ENCODE data around the gene MRPS6.

MRPS6 gene

DNA sequence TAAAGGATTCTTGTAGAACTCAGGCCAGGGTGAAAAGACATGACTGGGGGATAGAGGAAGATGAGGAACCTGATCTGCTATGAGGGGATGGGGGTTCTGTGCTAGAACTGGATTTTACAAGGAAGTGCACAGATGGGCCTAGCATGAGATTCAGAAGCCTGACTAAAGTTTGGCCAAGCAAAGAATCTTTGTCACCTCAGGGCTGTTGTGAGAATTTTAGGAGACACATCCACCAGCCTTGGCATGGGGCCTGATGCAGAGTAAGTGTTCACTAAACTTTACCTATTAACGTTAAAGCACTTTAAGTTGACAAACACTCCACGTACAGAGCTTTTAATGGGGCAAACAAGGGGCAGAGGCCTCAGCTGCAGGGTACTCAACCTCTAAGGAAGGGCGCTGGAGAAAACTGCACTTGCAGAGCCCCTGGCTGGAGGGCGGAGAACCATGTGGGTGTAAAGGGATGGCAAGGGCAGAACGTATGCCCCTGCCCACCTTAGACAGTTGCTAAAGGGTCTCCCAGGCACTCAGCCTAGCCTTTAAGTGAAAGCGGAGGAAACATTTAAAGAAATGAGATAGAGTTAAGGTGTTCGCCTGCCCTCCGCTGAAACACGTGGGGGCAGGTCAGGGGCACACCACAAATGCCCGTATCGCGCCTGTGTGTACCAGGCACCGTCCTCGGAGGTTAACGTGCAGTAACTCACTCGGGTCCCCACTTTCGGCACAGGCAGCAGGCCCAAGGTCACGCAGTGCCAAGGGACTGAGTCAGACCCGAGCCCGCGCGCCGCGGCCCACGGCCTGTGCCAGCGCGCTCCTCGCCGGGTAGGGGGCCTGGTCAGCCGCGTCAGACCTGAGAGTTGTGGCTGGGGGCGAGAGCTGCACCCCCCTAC lies 990 bp upstream of the MRPS6 start:
- DNase-seq: no peak

DNA sequence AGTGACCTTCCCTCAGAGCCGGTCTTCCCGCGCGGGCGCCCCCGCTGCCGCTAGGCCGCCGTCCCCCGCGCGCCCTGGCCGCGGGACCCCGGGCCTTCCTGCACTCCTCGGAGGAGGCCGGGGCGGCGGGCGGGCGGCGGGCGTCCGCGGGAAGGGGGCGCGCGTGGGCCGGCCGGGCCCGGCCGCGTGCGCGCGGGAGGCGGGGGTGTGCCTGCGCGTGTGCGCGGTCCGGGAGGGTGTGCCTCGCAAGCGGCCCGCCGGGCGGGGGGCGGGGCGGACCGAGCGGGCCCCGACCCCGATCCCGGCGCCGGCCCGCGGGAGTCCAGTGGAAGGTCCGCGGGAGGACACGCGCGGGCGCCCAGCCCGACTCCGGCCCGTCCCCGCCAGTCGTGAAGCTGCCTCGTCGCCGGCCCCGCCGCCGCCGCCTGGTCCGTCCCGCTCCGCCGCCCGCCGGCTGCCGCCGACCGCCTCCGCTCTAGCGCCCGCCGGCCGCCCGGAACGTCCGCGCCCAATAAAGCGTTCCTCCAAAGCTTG lies 438 bp downstream of the MRPS6 start:
- peak in 1 of 2 experiments; percentile 14 for DNase-seq

DNA sequence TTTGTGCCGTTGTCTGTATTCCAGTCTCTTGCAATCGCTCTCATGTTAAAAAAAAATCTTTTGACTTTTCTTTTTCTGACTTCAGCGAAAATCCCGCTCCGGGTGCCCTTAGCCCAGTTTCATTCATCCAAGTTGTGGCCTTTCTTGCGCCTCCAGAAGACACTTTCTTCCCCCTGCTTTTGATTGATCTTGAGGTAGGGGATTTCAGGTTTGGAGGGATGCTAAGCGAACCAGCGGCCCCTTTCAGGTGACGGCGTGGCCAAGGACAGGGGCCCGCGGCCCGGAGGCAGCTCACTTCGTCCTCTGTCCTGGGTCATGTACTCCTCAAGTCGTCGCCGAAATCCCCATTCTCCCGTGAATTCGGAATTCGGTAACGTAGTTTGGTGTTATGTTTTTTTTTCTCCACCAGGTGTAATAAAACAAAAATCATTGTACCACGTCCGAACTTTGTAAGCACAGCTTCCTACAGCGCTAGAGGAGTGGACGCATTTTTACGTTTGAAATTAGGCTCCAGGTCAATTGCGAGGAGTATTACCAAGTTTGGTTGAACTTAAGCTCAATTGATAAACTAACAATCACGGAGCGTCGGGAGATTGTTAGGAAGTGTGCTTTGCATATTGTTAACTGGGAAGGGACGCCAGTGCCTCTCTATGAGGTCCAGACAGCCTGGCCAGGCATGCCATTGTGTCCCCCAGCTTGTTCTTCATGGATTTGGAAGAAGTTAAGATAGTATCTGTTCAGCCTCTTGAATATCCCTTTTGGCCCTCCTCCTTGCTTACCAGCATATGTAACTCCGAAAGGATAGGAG lies 1.1 kb downstream of the MRPS6 start:
- no peak for DNase-seq

DNA sequence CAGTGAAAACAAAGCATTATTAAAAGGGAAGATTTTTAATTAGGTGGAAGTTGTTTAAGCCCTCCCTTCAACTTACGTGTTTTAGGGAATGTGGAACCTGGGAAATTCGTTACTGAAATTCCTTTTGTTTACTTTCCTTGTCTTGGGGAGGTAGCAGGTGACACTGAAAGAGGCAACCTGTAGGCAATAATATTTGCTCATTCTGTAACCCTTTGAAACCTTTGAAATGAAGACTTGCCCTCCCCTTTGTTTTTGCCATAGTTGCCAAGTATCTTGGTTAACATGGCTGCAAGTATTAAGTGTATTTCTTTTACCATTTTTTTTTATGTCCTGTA lies 1.7 kb downstream of the MRPS6 start:
- no peak for DNase-seq

DNA sequence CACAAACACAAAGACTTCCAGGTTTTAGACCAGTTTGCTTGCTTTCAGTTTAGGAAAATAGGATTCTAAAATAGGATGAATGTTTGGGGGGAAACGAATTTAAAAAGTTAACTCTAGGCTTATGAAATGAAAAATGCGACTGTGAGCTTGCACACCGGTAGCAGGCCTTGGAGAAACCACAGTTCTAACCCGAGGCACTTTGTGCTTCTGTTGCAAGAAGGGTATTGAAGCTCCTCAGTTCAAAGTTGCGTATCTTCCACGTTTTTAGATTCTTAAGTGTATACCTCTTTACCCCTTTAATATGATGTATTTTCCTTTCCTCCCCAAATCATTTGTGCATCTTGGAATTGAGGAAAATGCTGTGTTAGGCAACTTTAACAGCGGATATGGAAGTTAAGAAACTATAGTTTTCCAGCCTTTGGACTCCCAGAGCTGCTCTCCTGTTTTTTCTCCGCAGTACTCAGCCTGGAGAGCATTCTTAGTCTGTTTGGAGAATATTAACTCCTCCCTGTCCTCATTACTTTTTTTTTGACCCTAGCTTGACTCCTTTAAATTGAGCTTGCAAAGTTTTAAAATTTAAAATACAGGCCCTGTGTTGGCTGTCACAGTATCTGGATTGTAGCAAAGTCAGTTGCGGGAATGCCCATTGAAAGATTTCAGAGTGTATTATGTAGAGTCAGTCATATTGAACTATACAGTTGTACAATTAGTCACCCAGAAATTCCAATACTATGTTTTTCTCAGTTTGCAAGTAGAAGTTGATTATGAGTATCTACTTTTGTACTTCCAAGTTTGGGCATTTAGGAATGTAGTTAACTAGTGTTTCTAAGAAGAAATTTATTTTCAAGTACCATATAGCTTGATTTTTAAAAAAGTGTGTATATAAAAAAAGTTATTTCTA lies 2.6 kb downstream of the MRPS6 start:
- no peak for DNase-seq

DNA sequence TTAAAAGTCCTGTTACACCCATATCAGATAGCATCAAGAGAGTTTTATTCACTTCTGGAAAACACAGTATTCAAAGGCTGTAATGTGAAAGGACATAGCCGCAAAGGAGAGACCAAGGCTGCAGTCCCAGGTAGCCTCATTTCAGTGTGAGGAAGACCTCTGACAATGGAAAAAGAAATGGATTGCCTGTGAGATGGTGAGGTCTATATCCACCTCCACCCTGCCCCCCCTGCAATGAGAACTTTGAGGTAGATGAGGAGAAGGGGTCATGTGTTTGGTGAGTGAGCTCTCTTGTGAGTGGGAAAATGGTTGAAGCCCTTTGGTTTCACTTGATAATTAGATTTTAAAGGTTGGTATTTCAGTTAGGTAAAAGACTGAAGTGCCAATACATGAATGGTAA lies 3.5 kb downstream of the MRPS6 start:
- DNase-seq: no peak

DNA sequence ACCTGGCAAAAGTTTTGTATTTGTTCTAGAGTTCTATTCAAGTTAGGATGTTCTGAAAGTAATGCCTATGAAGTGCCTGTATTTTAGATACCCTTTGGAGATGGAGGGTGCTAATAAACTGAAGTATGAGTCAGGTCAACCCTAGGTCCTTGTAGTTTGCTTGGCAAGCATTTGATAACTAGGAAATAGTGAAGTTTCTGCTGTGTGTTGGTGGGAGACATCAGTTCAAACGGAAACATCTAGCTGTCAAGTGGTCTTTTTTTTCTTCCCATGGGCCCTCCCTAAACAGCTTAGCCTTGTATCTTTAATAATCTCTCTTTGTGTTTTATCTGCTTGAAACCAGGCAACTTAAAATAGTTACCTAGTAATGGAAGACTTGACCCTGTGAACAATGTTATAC lies 4.5 kb downstream of the MRPS6 start:
- no peak for DNase-seq

DNA sequence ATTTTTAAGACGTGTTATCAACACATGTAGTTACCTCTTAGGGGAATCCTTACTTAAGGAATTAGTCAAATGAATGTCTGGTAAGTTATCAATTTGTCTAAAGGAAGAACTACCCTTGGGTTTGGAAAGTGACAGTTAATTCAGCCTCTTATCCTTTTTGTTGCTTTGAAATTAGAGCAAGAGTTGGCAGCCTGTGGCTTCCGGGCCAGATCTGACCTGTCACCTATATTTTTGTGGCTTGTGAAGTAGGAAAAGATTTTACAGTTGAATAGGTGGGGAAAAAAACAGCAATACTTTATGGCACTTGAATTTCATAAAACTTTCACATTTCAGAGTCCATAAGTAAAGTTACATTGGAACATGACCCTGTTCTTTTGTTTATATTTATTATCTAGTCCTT lies 5.5 kb downstream of the MRPS6 start:
- no peak for DNase-seq

DNA sequence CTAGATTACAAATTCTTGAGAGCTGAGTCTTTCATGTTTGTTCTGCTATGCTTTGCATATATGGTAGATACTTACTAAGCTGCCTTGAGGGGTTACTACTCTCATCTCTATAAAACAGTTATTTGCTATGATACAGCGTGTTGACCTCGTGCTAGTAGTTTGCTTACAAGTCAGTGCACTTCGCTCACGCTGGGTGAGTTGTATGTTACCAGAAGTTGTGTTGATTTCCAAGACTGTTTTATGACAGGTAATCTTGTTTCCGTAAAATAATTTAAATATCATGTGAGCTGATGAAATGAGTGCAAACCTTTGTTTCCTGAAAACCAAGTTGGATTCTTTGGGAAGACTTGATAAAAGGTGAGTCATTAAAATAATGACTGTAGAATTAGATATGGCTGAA lies 7.3 kb downstream of the MRPS6 start:
- no peak for DNase-seq

DNA sequence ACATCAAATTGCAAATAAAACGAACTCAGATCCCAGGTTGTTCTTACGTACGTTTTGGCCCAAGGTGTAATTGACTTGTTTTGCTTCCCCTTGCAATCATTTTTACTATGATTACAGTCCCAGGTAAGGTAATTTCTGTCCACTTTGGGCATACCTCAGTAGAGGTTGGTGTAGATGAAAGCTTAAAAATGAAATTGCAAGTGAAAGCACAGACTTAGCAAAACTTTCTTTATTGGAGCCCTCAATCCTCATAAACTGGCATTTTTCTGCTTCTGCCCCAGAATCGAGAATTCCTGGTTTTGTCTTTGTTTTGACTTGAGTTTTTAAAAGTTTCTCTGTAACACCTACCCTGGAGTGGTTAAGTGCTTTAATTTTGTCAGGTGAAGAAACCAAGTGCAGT lies 9.4 kb downstream of the MRPS6 start:
- DNase-seq: no peak

DNA sequence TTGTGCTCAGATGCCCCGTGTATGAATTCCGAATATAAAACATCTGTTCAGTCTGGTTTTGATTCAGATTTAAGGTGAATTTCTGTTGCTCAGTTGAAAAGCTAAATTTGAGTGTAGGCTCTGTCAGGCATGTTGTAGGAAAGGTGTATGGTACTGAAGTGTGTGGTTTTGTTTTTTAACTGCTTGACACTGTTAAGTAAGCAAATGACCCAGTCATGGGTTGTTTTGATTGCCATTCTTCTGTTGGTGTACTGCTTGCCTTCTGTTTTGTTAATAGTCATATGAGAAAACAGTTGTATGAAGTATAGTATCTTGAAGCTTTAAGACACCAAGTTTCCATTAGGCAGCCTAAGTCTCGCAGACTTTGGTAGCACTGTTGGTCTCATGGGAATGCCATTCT lies 10.0 kb downstream of the MRPS6 start:
- no peak for DNase-seq

DNA sequence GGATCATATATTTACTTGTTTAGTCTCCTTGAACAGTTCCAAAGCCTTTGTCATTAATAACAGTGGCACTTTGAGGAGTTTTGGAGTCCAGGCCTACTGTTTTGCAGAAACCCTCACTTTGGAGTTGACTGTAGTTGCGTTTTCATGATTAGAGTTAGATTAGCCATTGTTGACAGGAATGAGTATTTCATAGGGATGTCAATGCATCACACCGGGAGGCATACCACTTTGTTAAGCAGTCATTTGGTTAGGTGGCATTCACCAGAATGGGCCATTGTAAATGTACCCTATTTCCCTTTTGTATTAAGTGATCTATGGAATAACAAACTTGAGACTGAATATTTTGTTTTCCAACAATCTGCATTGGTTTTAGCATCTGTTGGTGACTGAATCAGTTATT lies 11.8 kb downstream of the MRPS6 start:
- peak; percentile 4 to 27 for DNase-seq

DNA sequence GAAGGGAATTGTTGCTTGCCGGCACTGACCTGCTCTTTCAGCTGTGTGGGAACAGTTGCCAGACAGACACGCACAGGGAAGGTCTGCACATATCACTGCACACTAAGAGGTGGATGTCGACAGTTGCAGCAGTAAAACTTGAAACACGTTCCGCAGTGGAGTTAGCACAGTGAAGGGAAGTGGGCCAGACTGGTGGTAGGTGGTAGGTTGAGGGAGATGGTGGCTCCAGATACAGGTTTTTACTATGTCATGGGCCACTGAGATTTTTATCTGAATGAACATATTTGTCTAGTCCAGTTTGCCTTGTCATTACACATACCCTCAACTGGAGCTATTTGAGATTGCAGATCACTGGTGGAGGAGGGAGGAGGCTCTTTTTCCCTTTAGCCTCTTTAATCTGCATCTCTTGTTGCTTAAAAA lies 13.5 kb downstream of the MRPS6 start:
- DNase-seq: no peak

DNA sequence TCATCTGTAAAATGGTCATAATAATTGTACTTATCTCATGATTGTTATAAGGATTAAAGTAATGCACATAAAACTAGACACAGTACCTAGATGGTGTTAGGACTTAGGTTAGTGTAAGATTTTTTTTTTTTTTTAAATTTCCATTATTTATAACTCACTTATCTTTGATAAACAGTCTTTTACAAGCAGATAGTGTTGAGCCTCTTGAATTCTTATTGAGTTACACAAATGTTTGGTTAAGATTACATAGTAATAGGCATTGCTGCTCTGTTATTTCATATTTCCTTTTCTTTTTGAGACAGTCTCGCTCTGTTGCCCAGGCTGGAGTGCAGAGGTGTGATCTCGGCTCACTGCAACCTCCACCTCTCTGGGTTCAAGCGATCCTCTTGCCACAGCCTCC lies 15.4 kb downstream of the MRPS6 start:
- no peak for DNase-seq

DNA sequence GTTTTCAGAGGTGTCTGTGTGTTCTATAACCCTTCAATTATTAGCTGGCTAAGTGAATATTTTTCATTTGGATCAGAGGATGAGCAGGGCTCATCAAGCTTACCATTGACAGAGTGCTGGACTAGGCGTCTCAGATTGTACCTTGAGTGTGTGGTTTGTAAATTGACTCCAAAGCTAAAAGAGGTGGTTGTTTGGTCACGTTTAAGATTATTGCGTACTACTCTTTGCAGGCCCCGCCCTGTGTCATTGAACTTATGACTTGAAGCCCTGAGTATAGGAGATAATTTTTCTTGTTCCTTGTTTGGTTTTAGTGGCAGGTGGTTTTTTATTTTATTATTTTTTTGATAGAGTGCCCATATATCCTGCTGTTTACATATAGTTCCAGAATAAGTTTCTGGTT lies 17.7 kb downstream of the MRPS6 start:
- peak in 1 of 2 experiments; percentile 1 for DNase-seq

DNA sequence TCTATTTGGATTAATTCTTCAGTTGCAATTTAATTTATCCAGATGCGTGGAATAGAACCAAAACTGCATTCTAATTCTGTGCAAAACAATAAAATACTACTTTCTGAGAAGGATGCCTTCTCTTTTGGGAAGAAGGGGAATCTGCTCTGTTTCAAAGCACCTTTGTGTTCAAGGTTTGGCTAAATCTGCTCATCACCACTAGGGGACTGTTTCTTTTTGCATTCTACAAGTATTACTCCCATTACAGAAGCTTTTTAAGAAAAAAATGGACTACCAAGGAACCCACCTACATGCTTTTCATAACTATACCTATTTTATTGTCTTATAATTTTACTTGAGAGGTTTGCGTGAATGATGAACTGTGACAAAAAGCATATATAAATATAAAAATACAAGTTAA lies 18.2 kb downstream of the MRPS6 start:
- DNase-seq: no peak

DNA sequence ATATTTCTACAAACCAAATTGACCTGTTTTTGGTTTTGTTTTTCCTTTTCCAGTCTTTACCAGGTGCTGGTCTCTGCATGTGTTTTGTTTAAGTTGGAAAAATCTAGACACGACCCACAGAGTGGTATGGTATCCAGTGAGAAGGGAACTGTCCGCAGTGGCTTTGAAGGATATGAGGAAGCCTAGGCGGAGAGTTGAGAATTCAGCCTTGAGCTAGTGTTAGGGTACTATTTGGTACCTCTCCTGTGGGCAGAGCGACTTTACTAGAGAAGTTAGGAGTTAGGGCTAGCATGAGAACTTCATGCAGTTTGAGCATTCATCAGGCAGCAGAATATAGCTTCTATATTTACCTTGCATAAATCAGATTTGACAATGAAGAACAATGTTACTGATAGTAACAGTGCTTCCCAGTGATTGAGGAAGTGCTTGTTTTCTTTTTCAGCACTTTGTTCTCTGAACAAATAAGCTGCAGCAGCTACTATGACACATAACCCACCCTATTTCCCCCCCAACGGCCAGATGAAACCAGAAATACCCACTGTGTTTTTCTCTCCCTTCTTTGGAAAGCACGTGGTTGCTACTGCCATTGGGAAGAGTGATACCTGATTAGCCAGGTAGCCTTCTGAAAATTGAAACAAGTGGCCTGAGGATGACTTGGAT lies 19.0 kb downstream of the MRPS6 start:
- peak in 1 of 2 experiments; percentile 48 for DNase-seq

DNA sequence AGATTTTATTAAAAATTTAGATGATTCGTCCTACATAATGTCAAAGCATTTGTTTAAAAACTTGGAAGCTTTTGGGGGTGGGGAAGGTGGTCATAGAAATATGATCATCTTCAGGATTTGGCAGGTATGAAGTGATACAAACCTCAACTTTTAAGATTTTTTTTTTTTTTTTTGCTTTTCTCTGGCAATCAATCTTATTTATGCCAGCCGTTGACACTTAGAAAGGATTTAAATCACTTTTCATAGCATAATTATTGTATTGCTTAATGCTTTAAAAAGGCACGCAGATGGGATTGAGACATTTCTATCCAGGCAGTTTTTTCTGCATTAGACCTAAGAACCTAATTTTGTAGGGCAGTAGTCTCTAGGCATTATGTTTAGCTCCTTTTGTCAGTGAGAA lies 19.7 kb downstream of the MRPS6 start:
- DNase-seq: no peak

DNA sequence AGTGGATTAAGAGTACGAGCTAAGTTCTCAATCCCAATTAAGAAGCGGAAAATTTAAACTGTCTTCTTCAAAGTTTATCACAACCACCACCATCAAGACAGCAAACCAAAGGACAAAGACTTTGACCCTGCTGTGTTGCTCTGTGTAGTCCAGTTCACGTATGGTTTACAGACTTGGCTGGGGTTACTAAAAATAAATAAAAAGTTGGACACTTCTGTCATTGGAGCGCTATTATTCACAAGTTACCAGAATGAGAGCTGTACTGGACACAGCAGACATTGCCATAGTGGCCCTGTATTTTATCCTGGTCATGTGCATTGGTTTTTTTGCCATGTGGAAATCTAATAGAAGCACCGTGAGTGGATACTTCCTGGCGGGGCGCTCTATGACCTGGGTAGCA lies 21.6 kb downstream of the MRPS6 start:
- no peak for DNase-seq

DNA sequence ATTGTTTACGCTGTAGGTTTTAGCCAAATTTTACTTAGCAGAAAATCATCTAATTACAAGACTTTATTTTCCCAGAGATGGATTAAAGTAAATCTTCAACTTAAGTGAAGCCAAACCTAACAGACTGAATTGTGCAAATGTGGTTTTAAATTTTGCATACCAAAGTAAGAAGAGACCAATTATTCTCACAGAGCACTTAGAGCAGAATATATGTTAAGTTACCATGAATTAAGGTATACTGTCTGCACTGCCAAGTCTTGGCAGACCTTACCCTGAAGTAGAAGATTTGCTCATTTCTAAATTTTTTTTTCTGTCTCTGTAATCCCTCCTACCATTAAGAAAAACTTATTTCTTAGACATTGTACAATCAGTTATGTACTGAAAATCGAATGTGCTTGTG lies 24.1 kb downstream of the MRPS6 start:
- DNase-seq: no peak

DNA sequence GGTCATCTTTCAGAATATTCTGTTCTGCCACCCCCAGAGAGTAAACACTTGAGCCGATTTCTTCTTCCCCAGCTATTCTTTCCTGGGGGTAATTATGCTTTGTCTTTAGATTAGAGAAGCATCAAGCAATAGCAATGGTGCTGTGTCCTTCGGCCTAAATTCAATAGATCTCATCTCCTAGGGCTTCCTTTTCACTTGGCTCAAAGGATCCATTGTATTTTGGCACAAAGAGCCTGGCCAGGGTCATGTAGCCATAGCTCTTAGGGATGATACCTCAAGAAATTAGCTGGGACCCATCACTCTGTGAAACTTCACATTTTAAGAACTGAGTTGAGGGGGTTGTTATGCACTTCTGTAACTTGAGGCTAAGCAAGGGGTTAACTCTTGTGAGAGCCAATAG lies 27.0 kb downstream of the MRPS6 start:
- DNase-seq: no peak

DNA sequence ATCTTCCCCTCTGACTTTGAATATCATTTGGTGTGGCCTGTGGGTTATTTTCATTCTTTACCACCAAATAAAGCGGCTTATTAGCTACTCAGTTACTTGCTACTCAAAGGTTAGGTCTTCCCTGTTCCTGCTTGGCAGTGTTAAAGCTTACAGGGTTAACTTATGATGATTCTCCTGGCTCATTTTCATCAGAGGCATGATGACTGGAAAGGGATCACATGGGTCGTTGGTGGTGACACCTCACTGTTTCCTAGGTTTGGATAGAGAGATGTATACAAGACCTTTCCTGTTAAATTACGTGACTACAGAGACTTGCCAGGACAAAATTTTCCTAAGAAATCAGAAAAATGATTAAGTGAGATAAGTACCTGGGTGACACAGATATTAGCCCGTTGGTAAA lies 27.4 kb downstream of the MRPS6 start:
- DNase-seq: no peak
